NT2/D1 (cell line): Measurements from ENCODE around the gene RANBP1.

Source experiments
- DNase-seq: peaks from one replicate; pipeline ENCODE4 v3.0.0-alpha.2; 2011; ENCODE audit warnings: low read depth, low spot score
- H3K27me3 ChIP-seq: 2 replicates; pipeline ENCODE4 v1.6.0; 2011; ENCODE audit warnings: mild to moderate bottlenecking; ENCODE audit not compliant: insufficient read length, insufficient read depth
- H3K36me3 ChIP-seq: 2 replicates; pipeline ENCODE4 v1.6.1; 2011; ENCODE audit warnings: mild to moderate bottlenecking, low read length, mixed read lengths; ENCODE audit not compliant: insufficient read depth, insufficient read length
- H3K4me1 ChIP-seq: 2 replicates; pipeline ENCODE4 v1.5.1; 2011; ENCODE audit not compliant: insufficient read depth, insufficient read length
- H3K4me3 ChIP-seq: 2 replicates; pipeline ENCODE4 v1.5.1; 2011; ENCODE audit warnings: low read depth; ENCODE audit not compliant: insufficient read length
- H3K9ac ChIP-seq: 2 replicates; pipeline ENCODE4 v1.6.0; 2011; ENCODE audit warnings: low read depth; ENCODE audit not compliant: insufficient read length
- H3K9me3 ChIP-seq: 2 replicates; pipeline ENCODE4 v1.5.1; 2011; ENCODE audit warnings: mild to moderate bottlenecking, low read length; ENCODE audit not compliant: insufficient read depth
- SUZ12 ChIP-seq: IDR thresholded peaks from 2 replicates; pipeline ENCODE4 v1.6.1; 2011; ENCODE audit not compliant: insufficient read length, insufficient read depth; ENCODE audit errors: extremely low read depth
- YY1 ChIP-seq: IDR thresholded peaks from 2 replicates; pipeline ENCODE4 v1.6.1; 2011; ENCODE audit not compliant: insufficient read length, insufficient read depth
- ZNF274 ChIP-seq: IDR thresholded peaks from 2 replicates; pipeline ENCODE4 v1.6.1; 2011; ENCODE audit warnings: mild to moderate bottlenecking, low read depth, low read length

The RANBP1 gene

GRCh38 chr22:20145206-20145831 lies 29.4 kb downstream of the RANBP1 start:
- Histone ChIP-seq H3K36me3 (peaks cover 30% of the 10 kb centered on the region), H3K4me3 (no peak overlapping the region), H3K4me1 (no peaks in the 10 kb centered on the region), H3K9me3 (no peaks in the 10 kb centered on the region), H3K27me3 (no peaks in the 10 kb centered on the region), H3K9ac (no peak overlapping the region)
- no peak for DNase-seq
- TF ChIP-seq YY1 (no peak), ZNF274 (no peak), SUZ12 (no peak)

GRCh38 chr22:20145832-20146223 lies 29.9 kb downstream of the RANBP1 start:
- Histone ChIP-seq H3K36me3 (peaks cover 28% of the 10 kb centered on the region), H3K27me3 (no peaks in the 10 kb centered on the region), H3K4me3 (no peak overlapping the region), H3K9ac (no peak overlapping the region), H3K4me1 (no peaks in the 10 kb centered on the region), H3K9me3 (no peaks in the 10 kb centered on the region)
- DNase-seq, result no peak
- TF ChIP-seq ZNF274, result no peak
- no peak for TF ChIP-seq YY1
- no peak for TF ChIP-seq SUZ12

- Histone ChIP-seq H3K36me3 (peaks cover 25% of the 10 kb centered on the region), H3K27me3 (no peaks in the 10 kb centered on the region), H3K9me3 (no peaks in the 10 kb centered on the region), H3K9ac (no peak overlapping the region), H3K4me1 (no peaks in the 10 kb centered on the region), H3K4me3 (no peak overlapping the region)
- no peak for DNase-seq
- no peak for TF ChIP-seq SUZ12
- no peak for TF ChIP-seq YY1
- no peak for TF ChIP-seq ZNF274
These were observed 30.9 kb downstream of the RANBP1 start for GRCh38 chr22:20146777-20147176.

- Histone ChIP-seq H3K4me3 (no peak overlapping the region), H3K4me1 (no peaks in the 10 kb centered on the region), H3K9me3 (no peaks in the 10 kb centered on the region), H3K27me3 (no peaks in the 10 kb centered on the region), H3K9ac (no peak overlapping the region), H3K36me3 (peaks cover 25% of the 10 kb centered on the region)
- TF ChIP-seq YY1, result no peak
- TF ChIP-seq ZNF274, result no peak
- no peak for TF ChIP-seq SUZ12
- DNase-seq, result no peak
These were observed 31.5 kb downstream of the RANBP1 start for GRCh38 chr22:20147237-20147988.

- no peaks in the 10 kb centered on the region for H3K27me3 ChIP-seq
- H3K9me3 ChIP-seq, result no peaks in the 10 kb centered on the region
- no peak overlapping the region for H3K9ac ChIP-seq
- H3K4me3 ChIP-seq, result no peak overlapping the region
- no peak for DNase-seq
- TF ChIP-seq SUZ12 (no peak), ZNF274 (no peak)
- H3K36me3 ChIP-seq, result peaks cover 18% of the 10 kb centered on the region
- no peaks in the 10 kb centered on the region for H3K4me1 ChIP-seq
These were observed 32.5 kb downstream of the RANBP1 start for GRCh38 chr22:20148414-20148813.

GRCh38 chr22:20149257-20150250 lies 33.6 kb downstream of the RANBP1 start:
- no peaks in the 10 kb centered on the region for H3K27me3 ChIP-seq
- H3K4me1 ChIP-seq, result peaks cover 6% of the 10 kb centered on the region
- H3K9me3 ChIP-seq, result no peaks in the 10 kb centered on the region
- TF ChIP-seq SUZ12, result no peak
- TF ChIP-seq YY1, result no peak
- DNase-seq, result no peak
- no peak overlapping the region for H3K9ac ChIP-seq
- peaks cover 9% of the 10 kb centered on the region for H3K36me3 ChIP-seq
- no peak overlapping the region for H3K4me3 ChIP-seq
